NCI-H460 (cell line): Measurements from ENCODE around the gene QDPR. TPM values are rescaled to one million over a fixed set of nuclear protein-coding genes. Genes with fewer than 3 reads are reported as not detected.

ENCODE experiments used
- DNase-seq: peaks from one replicate; pipeline ENCODE4 v3.0.0-alpha.2; 2016; ENCODE audit warnings: low read depth; ENCODE audit errors: extremely low read depth
- total RNA-seq: library from RNA; depleted of rRNA; stranded (reverse); fragments of >200 nt; shearing (Covaris generic); gene quantifications from 2 replicates; pipeline ENCODE4 v1.2.3, GENCODE V29; 2014

Gene QDPR
- total RNA-seq, 1 experiment from 2014 or later: 4.8 TPM

GRCh38 chr4:17493619-17494018, 18.3 kb downstream of the QDPR start:
- no peak for DNase-seq

- DNase-seq: no peak
Measured at GRCh38 chr4:17492876-17493275, 19.0 kb downstream of the QDPR start.

- no peak for DNase-seq
Measured at GRCh38 chr4:17492058-17492741, 19.7 kb downstream of the QDPR start.

- no peak for DNase-seq
Measured at GRCh38 chr4:17491196-17491595, 20.7 kb downstream of the QDPR start.

GRCh38 chr4:17490575-17491059, 21.3 kb downstream of the QDPR start:
- no peak for DNase-seq

GRCh38 chr4:17489721-17490120, 22.2 kb downstream of the QDPR start:
- DNase-seq: no peak

- DNase-seq: no peak
Measured at GRCh38 chr4:17489123-17489522, 22.8 kb downstream of the QDPR start.

- no peak for DNase-seq
Measured at GRCh38 chr4:17482716-17483115, 29.2 kb downstream of the QDPR start.

GRCh38 chr4:17480955-17481354, 30.9 kb downstream of the QDPR start:
- DNase-seq: no peak

GRCh38 chr4:17480210-17480927, 31.5 kb downstream of the QDPR start:
- no peak for DNase-seq

- DNase-seq: no peak
Measured at GRCh38 chr4:17477774-17478472, 34.0 kb downstream of the QDPR start.

- no peak for DNase-seq
Measured at GRCh38 chr4:17476853-17477252, 35.0 kb downstream of the QDPR start.

GRCh38 chr4:17475481-17475880, 36.4 kb downstream of the QDPR start:
- DNase-seq: no peak

- DNase-seq: no peak
Measured at GRCh38 chr4:17469931-17470674, 41.8 kb downstream of the QDPR start.

- peak; percentile 26 for DNase-seq
Measured at GRCh38 chr4:17468619-17469221, 43.2 kb downstream of the QDPR start.

- DNase-seq: no peak
Measured at GRCh38 chr4:17463606-17464005, 48.3 kb downstream of the QDPR start.

GRCh38 chr4:17450269-17450804, 61.6 kb downstream of the QDPR start:
- no peak for DNase-seq

- DNase-seq: no peak
Measured at GRCh38 chr4:17448689-17449088, 63.2 kb downstream of the QDPR start.

GRCh38 chr4:17447675-17448298, 64.1 kb downstream of the QDPR start:
- DNase-seq: peak; percentile 60

GRCh38 chr4:17447056-17447455, 64.8 kb downstream of the QDPR start:
- no peak for DNase-seq
